ENCODE data around the gene PRKG1.

DNA sequence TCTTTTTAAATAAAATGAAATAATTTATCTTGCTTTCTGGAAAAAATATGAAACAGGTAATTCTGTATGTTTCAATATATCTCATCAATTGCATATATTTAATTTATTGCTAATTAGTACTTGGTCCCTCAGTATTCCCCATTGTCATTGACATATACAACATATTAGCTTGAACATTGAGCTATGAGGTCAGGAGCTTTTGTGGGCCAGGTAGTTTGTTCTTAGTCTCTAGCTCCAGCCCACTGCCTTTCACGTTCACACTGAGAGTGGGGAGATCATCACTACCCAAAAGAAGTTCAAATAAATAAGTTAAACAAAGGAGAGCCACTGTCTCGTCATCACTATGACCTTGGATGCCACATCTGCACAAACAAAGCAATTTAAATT, 1185.1 kb downstream of the PRKG1 start:
- TF ChIP-seq, protein P1, sequence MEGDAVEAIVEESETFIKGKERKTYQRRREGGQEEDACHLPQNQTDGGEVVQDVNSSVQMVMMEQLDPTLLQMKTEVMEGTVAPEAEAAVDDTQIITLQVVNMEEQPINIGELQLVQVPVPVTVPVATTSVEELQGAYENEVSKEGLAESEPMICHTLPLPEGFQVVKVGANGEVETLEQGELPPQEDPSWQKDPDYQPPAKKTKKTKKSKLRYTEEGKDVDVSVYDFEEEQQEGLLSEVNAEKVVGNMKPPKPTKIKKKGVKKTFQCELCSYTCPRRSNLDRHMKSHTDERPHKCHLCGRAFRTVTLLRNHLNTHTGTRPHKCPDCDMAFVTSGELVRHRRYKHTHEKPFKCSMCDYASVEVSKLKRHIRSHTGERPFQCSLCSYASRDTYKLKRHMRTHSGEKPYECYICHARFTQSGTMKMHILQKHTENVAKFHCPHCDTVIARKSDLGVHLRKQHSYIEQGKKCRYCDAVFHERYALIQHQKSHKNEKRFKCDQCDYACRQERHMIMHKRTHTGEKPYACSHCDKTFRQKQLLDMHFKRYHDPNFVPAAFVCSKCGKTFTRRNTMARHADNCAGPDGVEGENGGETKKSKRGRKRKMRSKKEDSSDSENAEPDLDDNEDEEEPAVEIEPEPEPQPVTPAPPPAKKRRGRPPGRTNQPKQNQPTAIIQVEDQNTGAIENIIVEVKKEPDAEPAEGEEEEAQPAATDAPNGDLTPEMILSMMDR (conservative IDR thresholded peaks at IDR 0.05 in 1 of 2, IDR thresholded peaks at IDR 0.05 in 1 of 2; ENCODE audit: low read depth in 1 of 2, low read length in 2 of 2), result no peak
- TF ChIP-seq EZH2 (IDR thresholded peaks at IDR 0.05; ENCODE audit: low read length, missing control alignments), result no peak
